K562 (cell line): ENCODE results near the gene SLC7A4. TPM values are rescaled to one million over a fixed set of nuclear protein-coding genes. Genes with fewer than 3 reads are reported as not detected.

Experiments used
- ARID2 ChIP-seq: fragments of 450-650 bp; IDR thresholded peaks from 2 replicates; pipeline ENCODE4 v1.6.1; 2017; ENCODE audit warnings: antibody characterized with exemption, mild to moderate bottlenecking
- CCNT2 ChIP-seq: IDR thresholded peaks from 2 replicates; pipeline ENCODE4 v1.6.1; 2011; ENCODE audit warnings: borderline replicate concordance, low read depth, mild to moderate bottlenecking, moderate library complexity, mixed read lengths, low read length; ENCODE audit not compliant: insufficient read length; ENCODE audit errors: extremely low read depth
- CHD2 ChIP-seq: IDR thresholded peaks from 2 replicates; pipeline ENCODE4 v1.6.1; 2011; ENCODE audit warnings: low read depth, low read length
- E2F8 ChIP-seq: fragments of 450-650 bp; IDR thresholded peaks from 2 replicates; pipeline ENCODE4 v1.7.1; 2018; ENCODE audit warnings: mild to moderate bottlenecking, low read depth; ENCODE audit not compliant: partially characterized antibody
- ELF2 ChIP-seq: fragments of 250-450 bp; sonication (Bioruptor Pico); IDR thresholded peaks from 2 replicates; pipeline ENCODE4 v1.5.0; 2021; ENCODE audit warnings: mild to moderate bottlenecking
- GABPB2 ChIP-seq: fragments of 250-450 bp; sonication (Bioruptor Pico); conservative IDR thresholded peaks from 2 replicates; pipeline ENCODE4 v1.5.1; 2021; ENCODE audit warnings: mild to moderate bottlenecking
- ILK ChIP-seq: fragments of 450-650 bp; IDR thresholded peaks from 2 replicates; pipeline ENCODE4 v1.6.1; 2016; ENCODE audit warnings: missing genetic modification characterization, low read depth, mild to moderate bottlenecking, missing compliant biosample characterization, moderate library complexity, borderline replicate concordance
- KLF6 ChIP-seq: fragments of 250-450 bp; sonication (Bioruptor Pico); IDR thresholded peaks from 2 replicates; pipeline ENCODE4 v1.4.0; 2020; ENCODE audit warnings: mild to moderate bottlenecking, moderate library complexity, borderline replicate concordance
- MAFK ChIP-seq: IDR thresholded peaks from 2 replicates; pipeline ENCODE4 v1.6.1; 2011; ENCODE audit warnings: low read length, improper control_type of control experiment
- NFXL1 ChIP-seq: fragments of 450-650 bp; formaldehyde crosslinking; IDR thresholded peaks from 2 replicates; pipeline ENCODE4 v1.4.0; 2021; ENCODE audit warnings: mild to moderate bottlenecking
- NR2F6 ChIP-seq: fragments of 450-650 bp; formaldehyde crosslinking; IDR thresholded peaks from 2 replicates; pipeline ENCODE4 v1.4.0; 2020; ENCODE audit warnings: mild to moderate bottlenecking
- OTX1 ChIP-seq: fragments of 450-650 bp; formaldehyde crosslinking; IDR thresholded peaks from 2 replicates; pipeline ENCODE4 v1.4.0; 2022; ENCODE audit warnings: mild to moderate bottlenecking
- RNF2 ChIP-seq: sonication (generic); IDR thresholded peaks from 2 replicates; pipeline ENCODE4 v1.6.1; 2016
- SAFB2 ChIP-seq: fragments of 200-400 bp; formaldehyde crosslinking; IDR thresholded peaks from 2 replicates; pipeline ENCODE4 v1.6.1; 2018; ENCODE audit warnings: borderline replicate concordance, low read length, low read depth, moderate library complexity; ENCODE audit not compliant: severe bottlenecking
- SRF ChIP-seq, 2 experiments: fragments of 250-450, 450-650 bp in 1 of 2; sonication (Bioruptor Pico) in 1 of 2; sonication (generic) in 1 of 2; formaldehyde crosslinking; IDR thresholded peaks; 2 replicates each; pipeline versions ENCODE4 v1.5.0 to v1.5.1; 2020 to 2022; ENCODE audit warnings: mild to moderate bottlenecking in 1 of 2, missing genetic modification reagents in 1 of 2
- SRSF1 ChIP-seq: fragments of 200-400 bp; formaldehyde crosslinking; IDR thresholded peaks from 2 replicates; pipeline ENCODE4 v1.6.1; 2017; ENCODE audit warnings: mild to moderate bottlenecking, low read depth, low read length, moderate library complexity
- STAT5B ChIP-seq: fragments of 250-450 bp; sonication (Bioruptor Pico); IDR thresholded peaks from 2 replicates; pipeline ENCODE4 v1.8.0; 2021; ENCODE audit warnings: mild to moderate bottlenecking, inconsistent platforms
- TCF7L2 ChIP-seq: fragments of 150-350 bp; IDR thresholded peaks from 2 replicates; pipeline ENCODE4 v1.6.1; 2016; ENCODE audit warnings: low read depth, mild to moderate bottlenecking, low read length, moderate library complexity
- ZBTB26 ChIP-seq: fragments of 450-650 bp; formaldehyde crosslinking; IDR thresholded peaks from 2 replicates; pipeline ENCODE4 v1.4.0; 2022; ENCODE audit warnings: missing genetic modification characterization
- ZFPM2 ChIP-seq: fragments of 250-450 bp; sonication (Bioruptor Pico); IDR thresholded peaks from 2 replicates; pipeline ENCODE4 v1.5.1; 2022; ENCODE audit warnings: mild to moderate bottlenecking
- ZNF311 ChIP-seq: fragments of 250-450 bp; sonication (Bioruptor Pico); IDR thresholded peaks from 2 replicates; pipeline ENCODE4 v1.4.0; 2020; ENCODE audit warnings: mild to moderate bottlenecking, moderate library complexity
- ZNF408 ChIP-seq: fragments of 250-450 bp; sonication (Bioruptor Pico); IDR thresholded peaks from 2 replicates; pipeline ENCODE4 v1.4.0; 2020; ENCODE audit warnings: low read depth, mild to moderate bottlenecking, moderate library complexity
- ZNF41 ChIP-seq: fragments of 250-450 bp; sonication (Bioruptor Pico); conservative IDR thresholded peaks from 2 replicates; pipeline ENCODE4 v1.4.0; 2020; ENCODE audit warnings: mild to moderate bottlenecking
- ZNF561 ChIP-seq: fragments of 450-650 bp; formaldehyde crosslinking; conservative IDR thresholded peaks from 2 replicates; pipeline ENCODE4 v1.4.0; 2020; ENCODE audit warnings: mild to moderate bottlenecking, moderate library complexity
- ZNF57 ChIP-seq: fragments of 450-650 bp; formaldehyde crosslinking; IDR thresholded peaks from 2 replicates; pipeline ENCODE4 v1.4.0; 2020; ENCODE audit warnings: mild to moderate bottlenecking, moderate library complexity
- ZNF583 ChIP-seq: fragments of 250-450 bp; sonication (Bioruptor Pico); IDR thresholded peaks from 2 replicates; pipeline ENCODE4 v1.4.0; 2020
- polyA plus RNA-seq, 8 experiments: library from polyadenylated mRNA; depleted of rRNA in 4 of 8; stranded (reverse) in 5 of 8; unstranded in 3 of 8; fragments of >200 nt; fragmentation: Nextera tagmentation in 2 of 8; fragmentation: Illumina TruSeq in 1 of 8; extraction: Ambion mirVana in 2 of 8; extraction: Trizol in 1 of 8; gene quantifications; 2 replicates each; pipeline versions ENCODE4 v1.2.1 to v1.2.3, GENCODE V29; 2011 to 2014; ENCODE audit warnings: inconsistent platforms in 1 of 8, missing spikeins in 1 of 8
- total RNA-seq, 7 experiments: library from RNA; depleted of rRNA in 6 of 7; stranded (reverse); fragments of >200 nt in 6 of 7; fragmentation: Illumina TruSeq in 2 of 7; extraction: Trizol in 2 of 7; gene quantifications; 2 replicates each; pipeline versions ENCODE4 v1.2.1 to v1.2.3, GENCODE V29; 2011 to 2021; ENCODE audit warnings: low replicate concordance in 1 of 7
- TF ChIP-seq, protein P1 (sequence below): fragments of 250-450 bp; sonication (Bioruptor Pico); IDR thresholded peaks from 2 replicates; pipeline ENCODE4 v1.4.0; 2020

Gene SLC7A4
- total and polyA plus RNA-seq, 9 of the 15 experiments (the other 6 are each of a cell fraction or from before 2014, with no cell fraction given) = not detected

GRCh38 chr22:20982563-20982882, 49.8 kb downstream of the SLC7A4 start (continued):
- TF ChIP-seq, protein P1, sequence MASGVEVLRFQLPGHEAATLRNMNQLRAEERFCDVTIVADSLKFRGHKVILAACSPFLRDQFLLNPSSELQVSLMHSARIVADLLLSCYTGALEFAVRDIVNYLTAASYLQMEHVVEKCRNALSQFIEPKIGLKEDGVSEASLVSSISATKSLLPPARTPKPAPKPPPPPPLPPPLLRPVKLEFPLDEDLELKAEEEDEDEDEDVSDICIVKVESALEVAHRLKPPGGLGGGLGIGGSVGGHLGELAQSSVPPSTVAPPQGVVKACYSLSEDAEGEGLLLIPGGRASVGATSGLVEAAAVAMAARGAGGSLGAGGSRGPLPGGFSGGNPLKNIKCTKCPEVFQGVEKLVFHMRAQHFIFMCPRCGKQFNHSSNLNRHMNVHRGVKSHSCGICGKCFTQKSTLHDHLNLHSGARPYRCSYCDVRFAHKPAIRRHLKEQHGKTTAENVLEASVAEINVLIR (CRISPR knock-in tag) = no peak
- peak; percentile 67; the same call in 1 of the 2 replicates for TF ChIP-seq NR2F6 (CRISPR knock-in tag)
- peak; percentile 61; the same call in 1 of the 2 replicates for TF ChIP-seq ZNF408 (CRISPR knock-in tag)
- 0 out of 2 replicates have a peak, but pooled peaks have one; percentile 85 for TF ChIP-seq ZNF57 (CRISPR knock-in tag)
- no peak for TF ChIP-seq ARID2
- peak; percentile 81 for TF ChIP-seq ELF2 (CRISPR knock-in tag)
- peak; percentile 72; the same call in 1 of the 2 replicates for TF ChIP-seq ZNF41 (CRISPR knock-in tag)
- no peak for TF ChIP-seq NFXL1 (CRISPR knock-in tag)
- TF ChIP-seq MAFK = peak; percentile 34; the same call in 1 of the 2 replicates
- TF ChIP-seq SRF (CRISPR knock-in tag; IDR thresholded peaks at IDR 0.05) = peak in 1 of 2 experiments; percentile 72; a peak in 1 of 4 replicates
- TF ChIP-seq GABPB2 = 0 out of 2 replicates have a peak, but pooled peaks have one; percentile 4
- TF ChIP-seq E2F8 = no peak
- TF ChIP-seq SRSF1 = no peak
- TF ChIP-seq RNF2 = no peak
- no peak for TF ChIP-seq TCF7L2
- no peak for TF ChIP-seq ZNF583 (CRISPR knock-in tag)
- 0 out of 2 replicates have a peak, but pooled peaks have one; percentile 75 for TF ChIP-seq ZNF561 (CRISPR knock-in tag)
- no peak for TF ChIP-seq SAFB2
- TF ChIP-seq CCNT2 = no peak
- 0 out of 2 replicates have a peak, but pooled peaks have one; percentile 9 for TF ChIP-seq ZFPM2 (CRISPR knock-in tag)
- 0 out of 2 replicates have a peak, but pooled peaks have one; percentile 9 for TF ChIP-seq KLF6 (CRISPR knock-in tag)
- TF ChIP-seq ZBTB26 (CRISPR knock-in tag) = peak; percentile 91
- TF ChIP-seq OTX1 (CRISPR knock-in tag) = peak; percentile 87
- no peak for TF ChIP-seq STAT5B (CRISPR knock-in tag)
- TF ChIP-seq ILK (tag) = no peak
- peak; percentile 12; the same call in 1 of the 2 replicates for TF ChIP-seq CHD2
- peak; percentile 16; the same call in 1 of the 2 replicates for TF ChIP-seq ZNF311 (CRISPR knock-in tag)
